HCT116 (cell line): Measurements from ENCODE around the gene GPX4. TPM values are rescaled to one million over a fixed set of nuclear protein-coding genes. Genes with fewer than 3 reads are reported as not detected.

Source experiments
- ATAC-seq: fragments of 200-7000 bp; cut with Tn5 transposase; 2 replicates; pipeline ENCODE4 v1.9.1; 2020; ENCODE audit warnings: mild to moderate bottlenecking, moderate library complexity
- BruUV-seq: library from RNA; stranded (reverse); fragments of 400-500 nt; replicated peaks from 2 replicates; lab custom pipeline; 2021; lab: Mats Ljungman, UMichigan
- CTCF ChIA-PET: fragments of 300-600 bp; sonication (Branson Sonifier 250); formaldehyde crosslinking; loops from one replicate; lab custom pipeline; 2021; ENCODE audit warnings: antibody characterized with exemption; lab: Charles Lee
- POLR2A ChIA-PET: fragments of 300-600, 350-600 bp; sonication (Branson Sonifier 250); formaldehyde crosslinking; loops from one replicate; lab custom pipeline; 2021; ENCODE audit warnings: antibody characterized with exemption; lab: Charles Lee
- RAD21 ChIA-PET, 2 experiments: fragments of 300-600 bp; sonication (Branson Sonifier 250); formaldehyde crosslinking; loops; one replicate each; lab custom pipeline; 2023; ENCODE audit warnings: low total read pairs in 2 of 2; ENCODE audit not compliant: uncharacterized antibody in 2 of 2, unreplicated experiment in 2 of 2, low non-redundant PET in 1 of 2; lab: Charles Lee
- DNase-seq: peaks from one replicate; pipeline ENCODE4 v3.0.0-alpha.2; 2010; ENCODE audit warnings: low read depth, low spot score
- H2AFZ ChIP-seq: fragments of 200-600 bp; shearing (Covaris generic), sonication (generic); 2 replicates; pipeline ENCODE4 v1.6.1; 2017; ENCODE audit warnings: low read depth, mixed run types, mixed read lengths, antibody characterized with exemption, low read length; ENCODE audit not compliant: poor library complexity, severe bottlenecking
- H3K27ac ChIP-seq: 2 replicates; pipeline ENCODE4 v1.5.1; 2012; ENCODE audit warnings: low read depth, low read length
- H3K27me3 ChIP-seq: fragments of 200-600 bp; sonication (generic); 2 replicates; pipeline ENCODE4 v1.6.1; 2016; ENCODE audit warnings: mixed run types, low read length, mixed read lengths; ENCODE audit not compliant: insufficient read depth
- H3K36me3 ChIP-seq, 2 experiments: fragments of 200-500 bp in 1 of 2; fragments of 200-600 bp in 1 of 2; sonication (Bioruptor generic) in 1 of 2; sonication (generic) in 1 of 2; 2 replicates each; pipeline versions ENCODE4 v1.5.1 to v1.6.1; 2014 to 2016; ENCODE audit warnings: low read length in 2 of 2, inconsistent platforms in 1 of 2, mixed read lengths in 1 of 2, mixed run types in 1 of 2; ENCODE audit not compliant: insufficient read depth in 2 of 2, control insufficient read depth in 1 of 2
- H3K4me1 ChIP-seq, 2 experiments: fragments of 200-600 bp in 1 of 2; sonication (generic) in 1 of 2; 2 replicates each; pipeline versions ENCODE4 v1.5.1 to v1.6.1; 2012 to 2017; ENCODE audit warnings: low read length in 2 of 2, inconsistent platforms in 1 of 2, mild to moderate bottlenecking in 1 of 2, mixed read lengths in 1 of 2, mixed run types in 1 of 2, moderate library complexity in 1 of 2; ENCODE audit not compliant: insufficient read depth in 2 of 2, control insufficient read depth in 1 of 2
- H3K4me2 ChIP-seq: fragments of 200-600 bp; sonication (generic); 2 replicates; pipeline ENCODE4 v1.6.1; 2017; ENCODE audit warnings: mixed run types, low read length, mixed read lengths
- H3K4me3 ChIP-seq, 2 experiments: fragments of 200-600 bp in 1 of 2; sonication (generic) in 1 of 2; replicated peaks in 1 of 2; 2 replicates each; pipeline ENCODE4 v1.5.1; 2011 to 2016; ENCODE audit warnings: low read length in 2 of 2, control low read depth in 1 of 2, low read depth in 1 of 2, mild to moderate bottlenecking in 1 of 2, mixed read lengths in 1 of 2, mixed run types in 1 of 2
- H3K79me2 ChIP-seq: fragments of 200-600 bp; sonication (generic); 2 replicates; pipeline ENCODE4 v1.6.1; 2017; ENCODE audit warnings: mild to moderate bottlenecking, mixed run types, low read length, moderate library complexity, mixed read lengths; ENCODE audit not compliant: insufficient read depth
- H3K9ac ChIP-seq: fragments of 200-600 bp; sonication (generic); 2 replicates; pipeline ENCODE4 v1.6.1; 2016; ENCODE audit warnings: low read length, mixed read lengths
- H3K9me2 ChIP-seq: fragments of 200-600 bp; sonication (generic), shearing (Covaris generic); 2 replicates; pipeline ENCODE4 v1.6.1; 2017; ENCODE audit warnings: mixed run types, mild to moderate bottlenecking, moderate library complexity; ENCODE audit not compliant: insufficient read depth
- H3K9me3 ChIP-seq, 2 experiments: fragments of 200-500 bp in 1 of 2; fragments of 200-600 bp in 1 of 2; sonication (Bioruptor generic) in 1 of 2; sonication (generic) in 1 of 2; 2 replicates each; pipeline ENCODE4 v1.6.1; 2014 to 2017; ENCODE audit warnings: low read length in 2 of 2, mixed read lengths in 2 of 2, inconsistent platforms in 1 of 2, low read depth in 1 of 2, mild to moderate bottlenecking in 1 of 2, mixed run types in 1 of 2, moderate library complexity in 1 of 2; ENCODE audit not compliant: control insufficient read depth in 1 of 2, insufficient read depth in 1 of 2
- H4K20me1 ChIP-seq: fragments of 200-600 bp; sonication (generic), shearing (Covaris generic); 2 replicates; pipeline ENCODE4 v1.6.1; 2017; ENCODE audit warnings: mixed run types, mild to moderate bottlenecking, moderate library complexity; ENCODE audit not compliant: insufficient read depth
- ATF3 ChIP-seq: IDR thresholded peaks from 2 replicates; pipeline ENCODE4 v1.6.1; 2012
- CBX3 ChIP-seq: IDR thresholded peaks from 2 replicates; pipeline ENCODE4 v1.6.1; 2012; ENCODE audit warnings: low read depth
- CTCF ChIP-seq, 3 experiments: fragments of 200-600 bp in 1 of 3; sonication (generic) in 1 of 3; IDR thresholded peaks in 2 of 3; conservative IDR thresholded peaks in 1 of 3; 2 replicates each; pipeline ENCODE4 v1.5.1; 2012 to 2017; ENCODE audit warnings: low read depth in 2 of 3, low read length in 2 of 3, antibody characterized with exemption in 1 of 3, borderline replicate concordance in 1 of 3, control low read depth in 1 of 3, mild to moderate bottlenecking in 1 of 3, mixed read lengths in 1 of 3, mixed run types in 1 of 3, moderate library complexity in 1 of 3; ENCODE audit not compliant: insufficient read depth in 1 of 3
- EGR1 ChIP-seq: IDR thresholded peaks from 2 replicates; pipeline ENCODE4 v1.6.1; 2012; ENCODE audit warnings: low read depth
- EZH2phosphoT487 ChIP-seq: fragments of 200-600 bp; IDR thresholded peaks from 2 replicates; pipeline ENCODE4 v1.6.1; 2018; ENCODE audit warnings: antibody characterized with exemption, borderline replicate concordance
- FOSL1 ChIP-seq: IDR thresholded peaks from 2 replicates; pipeline ENCODE4 v1.6.1; 2012; ENCODE audit warnings: low read depth
- JUND ChIP-seq: IDR thresholded peaks from 2 replicates; pipeline ENCODE4 v1.6.1; 2012
- POLR2A ChIP-seq: IDR thresholded peaks from 2 replicates; pipeline ENCODE4 v1.7.0; 2011; ENCODE audit warnings: borderline replicate concordance; ENCODE audit not compliant: insufficient read depth, insufficient read length; ENCODE audit errors: extremely low read depth
- SP1 ChIP-seq: IDR thresholded peaks from 2 replicates; pipeline ENCODE4 v1.6.1; 2012; ENCODE audit warnings: low read depth
- SRF ChIP-seq: IDR thresholded peaks from 2 replicates; pipeline ENCODE4 v1.6.1; 2012; ENCODE audit warnings: low read depth
- TCF7L2 ChIP-seq: IDR thresholded peaks from 2 replicates; pipeline ENCODE4 v1.7.0; 2011; ENCODE audit warnings: borderline replicate concordance, inconsistent platforms; ENCODE audit not compliant: insufficient read depth, insufficient read length; ENCODE audit errors: extremely low read depth
- YY1 ChIP-seq: IDR thresholded peaks from 2 replicates; pipeline ENCODE4 v1.6.1; 2011; ENCODE audit warnings: low read length, low read depth, moderate library complexity, mild to moderate bottlenecking; ENCODE audit not compliant: insufficient replicate concordance; ENCODE audit errors: extremely low read depth
- ZBTB33 ChIP-seq: IDR thresholded peaks from 2 replicates; pipeline ENCODE4 v1.6.1; 2011; ENCODE audit warnings: mild to moderate bottlenecking, low read length, moderate library complexity; ENCODE audit not compliant: insufficient replicate concordance; ENCODE audit errors: extremely low read depth
- ZFX ChIP-seq: fragments of 450-650 bp; IDR thresholded peaks from 2 replicates; pipeline ENCODE4 v1.6.1; 2017
- ZNF274 ChIP-seq: fragments of 200-500 bp; sonication (Bioruptor generic); IDR thresholded peaks from 2 replicates; pipeline ENCODE4 v1.6.1; 2014; ENCODE audit warnings: mild to moderate bottlenecking, low read depth, low read length, inconsistent platforms
- intact Hi-C: fragments of 100-400 bp; cut with micrococcal nuclease; formaldehyde crosslinking; loops from 2 replicates; pipeline ENCODE4 v1.10.0; 2022
- total RNA-seq: library from RNA; stranded (reverse); gene quantifications from one replicate; pipeline ENCODE4 v1.2.1, GENCODE V29; 2021; ENCODE audit not compliant: unreplicated experiment

GPX4 gene
- total RNA-seq, 1 experiment from 2014 or later, result 481 TPM

GRCh38 chr19:1145635-1146411 is 42.0 kb downstream of the GPX4 start:
- peaks cover 2 to 6% of the 10 kb centered on the region in 2 experiments; a peak in 2 of 4 replicates for H3K36me3 ChIP-seq
- no TSS peak for BruUV-seq
- no peaks in the 10 kb centered on the region for H3K9me3 ChIP-seq
- no peaks in the 10 kb centered on the region for H3K9me2 ChIP-seq
- POLR2A ChIA-PET, result no interaction called here
- no peak overlapping the region for H3K4me2 ChIP-seq
- no peak overlapping the region for H3K27ac ChIP-seq
- H3K4me1 ChIP-seq, result no peaks in the 10 kb centered on the region
- H3K4me3 ChIP-seq, result no peak overlapping the region
- no peaks in the 10 kb centered on the region for H4K20me1 ChIP-seq
- RAD21 ChIA-PET, result no interaction called here
- intact Hi-C loops, result no loop called here
- no peaks in the 10 kb centered on the region for H3K27me3 ChIP-seq
- H3K9ac ChIP-seq, result no peak overlapping the region
- no peak for ATAC-seq
- no peak overlapping the region for H2AFZ ChIP-seq
- CTCF ChIA-PET, result no interaction called here
- H3K79me2 ChIP-seq, result peaks cover 4% of the 10 kb centered on the region; the same call in 1 of the 2 replicates
- TF ChIP-seq JUND (no peak), ATF3 (no peak), TCF7L2 (no peak), CBX3 (no peak), ZBTB33 (no peak), ZNF274 (no peak), YY1 (no peak), SRF (no peak), ZFX (no peak), SP1 (no peak), EZH2phosphoT487 (no peak), EGR1 (no peak), FOSL1 (no peak), POLR2A (no peak), CTCF (IDR thresholded peaks at IDR 0.05 in 2 of 3, conservative IDR thresholded peaks at IDR 0.05 in 1 of 3; ENCODE audit: borderline replicate concordance in 1 of 3, insufficient read depth in 1 of 3, low read depth in 2 of 3, low read length in 2 of 3) (no peak)
- no peak for DNase-seq
